Measurements from ENCODE around the gene LINC00632.

GRCh38 chrX:140836874-140837273 is 127.3 kb downstream of the LINC00632 start:
- TF ChIP-seq, protein P1, sequence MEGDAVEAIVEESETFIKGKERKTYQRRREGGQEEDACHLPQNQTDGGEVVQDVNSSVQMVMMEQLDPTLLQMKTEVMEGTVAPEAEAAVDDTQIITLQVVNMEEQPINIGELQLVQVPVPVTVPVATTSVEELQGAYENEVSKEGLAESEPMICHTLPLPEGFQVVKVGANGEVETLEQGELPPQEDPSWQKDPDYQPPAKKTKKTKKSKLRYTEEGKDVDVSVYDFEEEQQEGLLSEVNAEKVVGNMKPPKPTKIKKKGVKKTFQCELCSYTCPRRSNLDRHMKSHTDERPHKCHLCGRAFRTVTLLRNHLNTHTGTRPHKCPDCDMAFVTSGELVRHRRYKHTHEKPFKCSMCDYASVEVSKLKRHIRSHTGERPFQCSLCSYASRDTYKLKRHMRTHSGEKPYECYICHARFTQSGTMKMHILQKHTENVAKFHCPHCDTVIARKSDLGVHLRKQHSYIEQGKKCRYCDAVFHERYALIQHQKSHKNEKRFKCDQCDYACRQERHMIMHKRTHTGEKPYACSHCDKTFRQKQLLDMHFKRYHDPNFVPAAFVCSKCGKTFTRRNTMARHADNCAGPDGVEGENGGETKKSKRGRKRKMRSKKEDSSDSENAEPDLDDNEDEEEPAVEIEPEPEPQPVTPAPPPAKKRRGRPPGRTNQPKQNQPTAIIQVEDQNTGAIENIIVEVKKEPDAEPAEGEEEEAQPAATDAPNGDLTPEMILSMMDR (IDR thresholded peaks at IDR 0.05): no peak
- TF ChIP-seq POLR2A (IDR thresholded peaks at IDR 0.05) (no peak), EP300 (IDR thresholded peaks at IDR 0.05) (no peak)
